K562 (cell line): Measurements from ENCODE around the gene RECK. TPM values are rescaled to one million over a fixed set of nuclear protein-coding genes. Genes with fewer than 3 reads are reported as not detected.

Experiments
- ATAC-seq: fragments of 200-7000 bp; cut with Tn5 transposase; 3 replicates; pipeline ENCODE4 v1.9.1; 2020; ENCODE audit warnings: moderate library complexity
- BruUV-seq: library from RNA; stranded (reverse); fragments of 400-500 nt; replicated peaks from 2 replicates; lab custom pipeline; 2021; lab: Mats Ljungman, UMichigan
- CTCF ChIA-PET: fragments of 300-600 bp; formaldehyde crosslinking; extraction: SDS; loops from one replicate; lab custom pipeline; 2021; ENCODE audit warnings: low intra/inter-chr PET ratio; lab: Yijun Ruan, JAX
- POLR2A ChIA-PET: fragments of 300-600, 350-650 bp; sonication (Branson Sonifier 250); formaldehyde crosslinking; extraction: SDS; loops from one replicate; lab custom pipeline; 2021; ENCODE audit warnings: antibody characterized with exemption, inconsistent platforms; lab: Yijun Ruan, JAX
- DNase-seq, 4 experiments: peaks; one replicate each; pipeline versions ENCODE4 v3.0.0 to v3.0.0-alpha.2; 2011 to 2018; ENCODE audit warnings: low spot score in 3 of 4, mixed read lengths in 3 of 4; ENCODE audit errors: extremely low read depth in 1 of 4
- FAIRE-seq: peaks from 2 replicates; lab custom pipeline; 2011; peaks lifted over from hg19 to GRCh38; lab: Jason Lieb, UNC
- H2AFZ ChIP-seq: 2 replicates; pipeline ENCODE4 v1.6.0; 2011; ENCODE audit warnings: low read depth, low read length, control low read depth, inconsistent platforms
- H3K27ac ChIP-seq: fragments of 200-600 bp; 3 replicates; pipeline ENCODE4 v1.8.0; 2011; ENCODE audit warnings: low read depth, mild to moderate bottlenecking, control low read depth, inconsistent platforms, low read length, moderate library complexity, mixed read lengths; ENCODE audit errors: extremely low read depth
- H3K27me3 ChIP-seq, 2 experiments: fragments of 300-600 bp in 1 of 2; 2 replicates in 1 of 2; 3 replicates in 1 of 2; pipeline versions ENCODE4 v1.6.0 to v1.8.0; 2011; ENCODE audit warnings: inconsistent platforms in 2 of 2, low read length in 2 of 2, mild to moderate bottlenecking in 1 of 2, mixed read lengths in 1 of 2, moderate library complexity in 1 of 2; ENCODE audit not compliant: control insufficient read depth in 2 of 2, insufficient read depth in 2 of 2
- H3K36me3 ChIP-seq: fragments of 300-600 bp; 3 replicates; pipeline ENCODE4 v1.8.0; 2011; ENCODE audit warnings: mild to moderate bottlenecking, low read length, inconsistent platforms; ENCODE audit not compliant: control insufficient read depth, insufficient read depth
- H3K4me1 ChIP-seq, 2 experiments: fragments of 200-600 bp in 1 of 2; replicated peaks in 1 of 2; 2 replicates in 1 of 2; 3 replicates in 1 of 2; pipeline versions ENCODE4 v1.5.1 to v1.8.0; 2011; ENCODE audit warnings: inconsistent platforms in 2 of 2, low read length in 2 of 2, mild to moderate bottlenecking in 1 of 2, mixed read lengths in 1 of 2, moderate library complexity in 1 of 2; ENCODE audit not compliant: control insufficient read depth in 2 of 2, insufficient read depth in 2 of 2
- H3K4me2 ChIP-seq: 2 replicates; pipeline ENCODE4 v1.6.1; 2011; ENCODE audit warnings: low read length, control low read depth, inconsistent platforms, mixed read lengths; ENCODE audit not compliant: insufficient read depth
- H3K4me3 ChIP-seq: fragments of 200-600 bp; sonication (generic), shearing (Covaris generic); 2 replicates; pipeline ENCODE4 v1.5.1; 2016; ENCODE audit warnings: control low read depth, inconsistent platforms
- H3K79me2 ChIP-seq: fragments of 200-600 bp; 3 replicates; pipeline ENCODE4 v1.8.0; 2011; ENCODE audit warnings: low read length, inconsistent platforms; ENCODE audit not compliant: control insufficient read depth, insufficient read depth
- H3K9ac ChIP-seq, 2 experiments: 2 replicates each; pipeline versions ENCODE4 v1.6.0 to v1.6.1; 2011; ENCODE audit warnings: low read depth in 2 of 2, low read length in 2 of 2, control low read depth in 1 of 2, inconsistent platforms in 1 of 2, mild to moderate bottlenecking in 1 of 2, mixed read lengths in 1 of 2; ENCODE audit not compliant: insufficient read depth in 1 of 2
- H3K9me1 ChIP-seq: one replicate; pipeline ENCODE4 v1.6.0; 2011; ENCODE audit warnings: inconsistent platforms, mild to moderate bottlenecking, low read length, moderate library complexity; ENCODE audit not compliant: control insufficient read depth, insufficient read depth
- H3K9me3 ChIP-seq: replicated peaks from 2 replicates; pipeline ENCODE4 v1.5.1; 2011; ENCODE audit warnings: low read depth, low read length, inconsistent platforms; ENCODE audit not compliant: control insufficient read depth, insufficient read depth
- H4K20me1 ChIP-seq: replicated peaks from 2 replicates; pipeline ENCODE4 v1.6.1; 2011; ENCODE audit warnings: low read length, inconsistent platforms, mixed read lengths; ENCODE audit not compliant: control insufficient read depth, insufficient read depth
- ARID2 ChIP-seq: fragments of 450-650 bp; IDR thresholded peaks from 2 replicates; pipeline ENCODE4 v1.6.1; 2017; ENCODE audit warnings: antibody characterized with exemption, mild to moderate bottlenecking
- E2F6 ChIP-seq, 2 experiments: IDR thresholded peaks; 2 replicates each; pipeline ENCODE4 v1.6.1; 2011; ENCODE audit warnings: borderline replicate concordance in 1 of 2, control low read depth in 1 of 2, low read depth in 1 of 2, low read length in 1 of 2, mild to moderate bottlenecking in 1 of 2, mixed read lengths in 1 of 2, moderate library complexity in 1 of 2; ENCODE audit not compliant: insufficient read depth in 1 of 2, insufficient read length in 1 of 2, poor library complexity in 1 of 2, severe bottlenecking in 1 of 2; ENCODE audit errors: extremely low read depth in 1 of 2
- ETV1 ChIP-seq: fragments of 450-650 bp; conservative IDR thresholded peaks from 2 replicates; pipeline ENCODE4 v1.6.1; 2016; ENCODE audit warnings: missing genetic modification characterization, control low read depth, low read depth, missing compliant biosample characterization
- GABPB2 ChIP-seq: fragments of 250-450 bp; sonication (Bioruptor Pico); conservative IDR thresholded peaks from 2 replicates; pipeline ENCODE4 v1.5.1; 2021; ENCODE audit warnings: mild to moderate bottlenecking
- HCFC1 ChIP-seq: IDR thresholded peaks from 2 replicates; pipeline ENCODE4 v1.6.1; 2012; ENCODE audit warnings: low read depth, low read length, improper control_type of control experiment
- HDAC6 ChIP-seq: IDR thresholded peaks from 2 replicates; pipeline ENCODE4 v1.6.1; 2012; ENCODE audit warnings: low read depth, mild to moderate bottlenecking, control low read depth, inconsistent platforms, low read length, moderate library complexity
- KDM5B ChIP-seq: fragments of 200-600 bp; sonication (generic); IDR thresholded peaks from 2 replicates; pipeline ENCODE4 v1.6.1; 2012; ENCODE audit warnings: low read depth, mild to moderate bottlenecking, moderate library complexity, low read length, control low read depth, inconsistent platforms; ENCODE audit not compliant: insufficient replicate concordance
- NELFE ChIP-seq: IDR thresholded peaks from 2 replicates; pipeline ENCODE4 v1.6.1; 2011; ENCODE audit warnings: mild to moderate bottlenecking; ENCODE audit not compliant: insufficient read depth, insufficient read length
- NFIC ChIP-seq: fragments of 450-650 bp; IDR thresholded peaks from 2 replicates; pipeline ENCODE4 v1.6.1; 2017; ENCODE audit warnings: mild to moderate bottlenecking, inconsistent platforms
- NKRF ChIP-seq: fragments of 450-650 bp; IDR thresholded peaks from 2 replicates; pipeline ENCODE4 v1.6.1; 2016; ENCODE audit warnings: borderline replicate concordance
- RUNX1 ChIP-seq: sonication (generic); IDR thresholded peaks from 2 replicates; pipeline ENCODE4 v1.6.1; 2016; ENCODE audit warnings: antibody characterized with exemption, low read depth
- TCF3 ChIP-seq: sonication (generic); formaldehyde crosslinking; IDR thresholded peaks from 2 replicates; pipeline ENCODE4 v1.4.0; 2020; ENCODE audit warnings: mild to moderate bottlenecking, missing genetic modification reagents
- ZNF232 ChIP-seq: sonication (generic); formaldehyde crosslinking; IDR thresholded peaks from 2 replicates; pipeline ENCODE4 v1.8.0; 2022; ENCODE audit warnings: mild to moderate bottlenecking, missing genetic modification reagents
- ZNF696 ChIP-seq: fragments of 250-450 bp; sonication (Bioruptor Pico); conservative IDR thresholded peaks from 2 replicates; pipeline ENCODE4 v1.4.0; 2020; ENCODE audit warnings: mild to moderate bottlenecking, moderate library complexity
- WGBS: fragments of 100-300 bp; shearing (Covaris generic); methylation state at CpG from one replicate; pipeline ENCODE4 v1.1.6; 2016; ENCODE audit warnings: low coverage, mixed read lengths; ENCODE audit not compliant: insufficient coverage; ENCODE audit errors: missing lambda C conversion rate; 5-methylcytosine and 5-hydroxymethylcytosine counted together
- in situ Hi-C: fragments of 300-500 bp; cut with MboI; formaldehyde crosslinking; loops from 4 replicates; pipeline ENCODE4 v1.15.0; 2018; ENCODE audit warnings: inconsistent platforms, mixed read lengths
- intact Hi-C: fragments of 100-400 bp; cut with micrococcal nuclease; formaldehyde crosslinking; loops from 2 replicates; pipeline ENCODE4 v1.14.2; 2022
- polyA plus RNA-seq, 8 experiments: library from polyadenylated mRNA; depleted of rRNA in 4 of 8; stranded (reverse) in 5 of 8; unstranded in 3 of 8; fragments of >200 nt; fragmentation: Nextera tagmentation in 2 of 8; fragmentation: Illumina TruSeq in 1 of 8; extraction: Ambion mirVana in 2 of 8; extraction: Trizol in 1 of 8; gene quantifications; 2 replicates each; pipeline versions ENCODE4 v1.2.1 to v1.2.3, GENCODE V29; 2011 to 2014; ENCODE audit warnings: inconsistent platforms in 1 of 8, missing spikeins in 1 of 8
- total RNA-seq, 7 experiments: library from RNA; depleted of rRNA in 6 of 7; stranded (reverse); fragments of >200 nt in 6 of 7; fragmentation: Illumina TruSeq in 2 of 7; extraction: Trizol in 2 of 7; gene quantifications; 2 replicates each; pipeline versions ENCODE4 v1.2.1 to v1.2.3, GENCODE V29; 2011 to 2021; ENCODE audit warnings: low replicate concordance in 1 of 7

Gene RECK
- total and polyA plus RNA-seq, 9 of the 15 experiments (the other 6 are each of a cell fraction or from before 2014, with no cell fraction given): 0.04 to 0.36 (median 0.16) TPM

DNA sequence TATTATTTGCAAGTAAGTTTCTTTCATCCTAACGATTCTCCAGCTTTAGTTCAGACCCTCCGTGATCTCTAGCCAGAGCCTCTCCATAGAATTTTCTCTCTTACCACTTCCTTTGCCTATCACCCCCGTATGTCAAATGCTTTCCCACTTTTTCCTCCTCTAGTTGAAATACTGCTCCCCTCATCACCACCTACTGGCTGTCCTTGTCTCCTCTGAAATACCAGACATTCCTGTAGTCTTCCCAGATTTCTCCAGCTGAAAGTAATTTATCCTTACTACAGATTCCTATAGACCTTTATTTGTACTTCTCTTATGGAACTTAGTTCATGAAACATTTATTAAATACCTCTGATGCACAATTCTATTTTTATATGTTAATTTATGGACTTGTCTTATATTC lies 63.8 kb downstream of the RECK start:
- FAIRE-seq: no peak
- in situ Hi-C loops: loop anchor here (5.0 kb wide), 1 partner anchor 67 kb away; the partner anchor contains the start of gene CCIN
- H3K36me3 ChIP-seq: no peaks in the 10 kb centered on the region

GRCh38 chr9:36101916-36102741 lies 65.4 kb downstream of the RECK start:
- Histone ChIP-seq H3K4me2 (no peak overlapping the region), H3K9me3 (no peaks in the 10 kb centered on the region), H3K4me3 (no peak overlapping the region), H3K27ac (no peak overlapping the region), H3K9me1 (no peaks in the 10 kb centered on the region), H2AFZ (no peak overlapping the region), H3K79me2 (no peaks in the 10 kb centered on the region), H3K27me3 (no peaks in the 10 kb centered on the region), H3K9ac (no peak overlapping the region; a peak in 1 of 4 replicates), H4K20me1 (no peaks in the 10 kb centered on the region), H3K4me1 (no peaks in the 10 kb centered on the region; a peak in 1 of 5 replicates), H3K36me3 (no peaks in the 10 kb centered on the region)
- CTCF ChIA-PET: interaction anchor here (0.6 to 2.4 kb wide), 2 partner anchors 64 to 1498 kb away, joined by 4 to 13 read pairs; no protein-coding TSS in a partner anchor
- intact Hi-C loops: loop anchor here (2.0 kb wide), 1 partner anchor 227 kb away; no protein-coding TSS in a partner anchor
- ATAC-seq (no peak), FAIRE-seq (no peak), DNase-seq (peak in 1 of 4 experiments; percentile 19)
- no TSS peak for BruUV-seq
- POLR2A ChIA-PET: no interaction called here
- WGBS: 6% methylated on average over 4 of the region's 4 CpGs
- in situ Hi-C loops: loop anchor here (5.0 kb wide), 1 partner anchor 65 kb away; the partner anchor contains the start of gene CCIN
- no peak for TF ChIP-seq ZNF232 (CRISPR knock-in tag)
- TF ChIP-seq RUNX1: no peak
- TF ChIP-seq NELFE: no peak
- no peak for TF ChIP-seq E2F6 (IDR thresholded peaks at IDR 0.05; ENCODE audit: borderline replicate concordance in 1 of 2, extremely low read depth in 1 of 2, insufficient read depth in 1 of 2, insufficient read length in 1 of 2, low read depth in 1 of 2, low read length in 1 of 2, poor library complexity in 1 of 2, severe bottlenecking in 1 of 2)
- no peak for TF ChIP-seq ARID2
- no peak for TF ChIP-seq KDM5B
- no peak for TF ChIP-seq ZNF696 (CRISPR knock-in tag)
- TF ChIP-seq TCF3 (CRISPR knock-in tag): peak; percentile 10; the same call in 1 of the 2 replicates
- no peak for TF ChIP-seq NKRF

More for the DNA sequence above, 63.8 kb downstream of the RECK start:
- 4% methylated on average over 3 of the region's 3 CpGs for WGBS
- Histone ChIP-seq H3K4me1 (no peaks in the 10 kb centered on the region; a peak in 1 of 5 replicates), H4K20me1 (no peaks in the 10 kb centered on the region), H3K27ac (no peak overlapping the region), H3K79me2 (no peaks in the 10 kb centered on the region), H3K9me3 (no peaks in the 10 kb centered on the region), H3K4me3 (no peak overlapping the region), H3K9ac (no peak overlapping the region), H3K4me2 (no peak overlapping the region), H3K27me3 (no peaks in the 10 kb centered on the region), H2AFZ (no peak overlapping the region), H3K9me1 (no peaks in the 10 kb centered on the region)
- BruUV-seq: no TSS peak
- TF ChIP-seq HDAC6 (no peak), HCFC1 (no peak), GABPB2 (CRISPR knock-in tag) (no peak), ETV1 (tag) (no peak), NFIC (no peak)
- ATAC-seq (no peak), DNase-seq (no peak)
- intact Hi-C loops: no loop called here
- POLR2A ChIA-PET: no interaction called here
- CTCF ChIA-PET: no interaction called here
